HL-60 (cell line): Measurements from ENCODE around the gene CTNNA3.

Source experiments
- DNase-seq, 2 experiments: peaks; one replicate each; pipeline ENCODE4 v3.0.0-alpha.2; 2010 to 2020; ENCODE audit warnings: low read depth in 1 of 2, low spot score in 1 of 2
- H3K27ac ChIP-seq: fragments of 250-450 bp; sonication (Bioruptor Pico); replicated peaks from 2 replicates; pipeline ENCODE4 v1.5.1; 2020; ENCODE audit warnings: mild to moderate bottlenecking, moderate library complexity
- H3K27me3 ChIP-seq: fragments of 250-450 bp; sonication (Bioruptor Pico); 2 replicates; pipeline ENCODE4 v1.5.1; 2021; ENCODE audit warnings: mild to moderate bottlenecking, moderate library complexity; ENCODE audit not compliant: insufficient read depth, poor library complexity, severe bottlenecking
- H3K4me3 ChIP-seq: replicated peaks from 2 replicates; pipeline ENCODE4 v1.5.1; 2011; ENCODE audit warnings: mild to moderate bottlenecking, control low read depth, low read length; ENCODE audit not compliant: insufficient read depth
- GABPA ChIP-seq: IDR thresholded peaks from 2 replicates; pipeline ENCODE4 v1.6.1; 2012; ENCODE audit warnings: low read depth
- POLR2AphosphoS5 ChIP-seq: IDR thresholded peaks from 2 replicates; pipeline ENCODE4 v1.6.1; 2012; ENCODE audit warnings: low read depth
- SPI1 ChIP-seq: IDR thresholded peaks from 2 replicates; pipeline ENCODE4 v1.6.1; 2012; ENCODE audit warnings: low read depth, mild to moderate bottlenecking, borderline replicate concordance
- TF ChIP-seq, protein P1 (sequence below): IDR thresholded peaks from one replicate; pipeline ENCODE4 v1.5.1; 2011; ENCODE audit warnings: low read length, control low read depth, inconsistent platforms; ENCODE audit not compliant: insufficient read depth
- TF ChIP-seq, protein P2 (sequence below): IDR thresholded peaks from 2 replicates; pipeline ENCODE4 v1.6.1; 2012; ENCODE audit warnings: low read depth; ENCODE audit not compliant: insufficient replicate concordance

CTNNA3 gene

DNA sequence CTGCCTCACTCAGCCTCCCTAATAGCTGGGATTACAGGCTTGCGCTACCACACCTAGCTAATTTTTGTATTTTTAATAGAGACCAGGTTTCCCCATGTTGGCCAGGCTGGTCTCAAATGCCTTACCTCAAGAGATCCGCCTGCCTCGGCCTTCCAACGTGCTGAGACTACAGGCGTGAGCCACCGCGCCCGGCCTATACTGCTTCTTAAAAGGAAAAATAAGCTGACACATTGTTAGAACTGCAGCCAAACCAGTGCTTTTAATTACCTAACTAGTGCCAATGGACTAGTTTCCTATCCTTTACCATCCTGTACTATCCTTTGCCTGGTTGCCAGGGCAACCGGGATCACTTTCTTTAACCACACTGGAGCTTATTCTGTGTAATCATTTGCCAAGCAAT, 662.1 kb downstream of the CTNNA3 start:
- H3K4me3 ChIP-seq: no peak overlapping the region
- H3K27me3 ChIP-seq: no peaks in the 10 kb centered on the region

DNA sequence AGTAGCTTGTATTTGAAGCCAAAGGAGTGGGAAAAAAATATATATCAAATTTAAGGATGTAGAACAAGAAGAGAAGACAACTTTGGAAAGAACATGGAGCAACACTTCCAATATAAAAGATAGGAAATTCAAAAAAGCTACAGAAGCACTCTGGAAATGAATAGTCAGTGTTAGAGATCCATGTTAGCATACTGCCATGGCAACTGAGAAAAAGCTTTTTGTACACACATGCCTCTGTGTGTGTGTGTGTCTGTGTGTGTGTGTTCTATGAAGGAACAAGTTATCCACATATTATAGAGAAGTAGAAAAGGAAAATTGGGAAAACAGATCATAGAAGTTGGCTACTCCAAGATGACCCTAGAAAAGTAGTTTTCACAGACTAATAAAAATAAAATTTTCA, 673.9 kb downstream of the CTNNA3 start:
- Histone ChIP-seq H3K27ac (no peak overlapping the region), H3K27me3 (no peaks in the 10 kb centered on the region), H3K4me3 (no peak overlapping the region)
- TF ChIP-seq, protein P1, sequence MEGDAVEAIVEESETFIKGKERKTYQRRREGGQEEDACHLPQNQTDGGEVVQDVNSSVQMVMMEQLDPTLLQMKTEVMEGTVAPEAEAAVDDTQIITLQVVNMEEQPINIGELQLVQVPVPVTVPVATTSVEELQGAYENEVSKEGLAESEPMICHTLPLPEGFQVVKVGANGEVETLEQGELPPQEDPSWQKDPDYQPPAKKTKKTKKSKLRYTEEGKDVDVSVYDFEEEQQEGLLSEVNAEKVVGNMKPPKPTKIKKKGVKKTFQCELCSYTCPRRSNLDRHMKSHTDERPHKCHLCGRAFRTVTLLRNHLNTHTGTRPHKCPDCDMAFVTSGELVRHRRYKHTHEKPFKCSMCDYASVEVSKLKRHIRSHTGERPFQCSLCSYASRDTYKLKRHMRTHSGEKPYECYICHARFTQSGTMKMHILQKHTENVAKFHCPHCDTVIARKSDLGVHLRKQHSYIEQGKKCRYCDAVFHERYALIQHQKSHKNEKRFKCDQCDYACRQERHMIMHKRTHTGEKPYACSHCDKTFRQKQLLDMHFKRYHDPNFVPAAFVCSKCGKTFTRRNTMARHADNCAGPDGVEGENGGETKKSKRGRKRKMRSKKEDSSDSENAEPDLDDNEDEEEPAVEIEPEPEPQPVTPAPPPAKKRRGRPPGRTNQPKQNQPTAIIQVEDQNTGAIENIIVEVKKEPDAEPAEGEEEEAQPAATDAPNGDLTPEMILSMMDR: no peak
- TF ChIP-seq POLR2AphosphoS5: no peak
- no peak for TF ChIP-seq SPI1
- TF ChIP-seq GABPA: no peak
- TF ChIP-seq, protein P2, sequence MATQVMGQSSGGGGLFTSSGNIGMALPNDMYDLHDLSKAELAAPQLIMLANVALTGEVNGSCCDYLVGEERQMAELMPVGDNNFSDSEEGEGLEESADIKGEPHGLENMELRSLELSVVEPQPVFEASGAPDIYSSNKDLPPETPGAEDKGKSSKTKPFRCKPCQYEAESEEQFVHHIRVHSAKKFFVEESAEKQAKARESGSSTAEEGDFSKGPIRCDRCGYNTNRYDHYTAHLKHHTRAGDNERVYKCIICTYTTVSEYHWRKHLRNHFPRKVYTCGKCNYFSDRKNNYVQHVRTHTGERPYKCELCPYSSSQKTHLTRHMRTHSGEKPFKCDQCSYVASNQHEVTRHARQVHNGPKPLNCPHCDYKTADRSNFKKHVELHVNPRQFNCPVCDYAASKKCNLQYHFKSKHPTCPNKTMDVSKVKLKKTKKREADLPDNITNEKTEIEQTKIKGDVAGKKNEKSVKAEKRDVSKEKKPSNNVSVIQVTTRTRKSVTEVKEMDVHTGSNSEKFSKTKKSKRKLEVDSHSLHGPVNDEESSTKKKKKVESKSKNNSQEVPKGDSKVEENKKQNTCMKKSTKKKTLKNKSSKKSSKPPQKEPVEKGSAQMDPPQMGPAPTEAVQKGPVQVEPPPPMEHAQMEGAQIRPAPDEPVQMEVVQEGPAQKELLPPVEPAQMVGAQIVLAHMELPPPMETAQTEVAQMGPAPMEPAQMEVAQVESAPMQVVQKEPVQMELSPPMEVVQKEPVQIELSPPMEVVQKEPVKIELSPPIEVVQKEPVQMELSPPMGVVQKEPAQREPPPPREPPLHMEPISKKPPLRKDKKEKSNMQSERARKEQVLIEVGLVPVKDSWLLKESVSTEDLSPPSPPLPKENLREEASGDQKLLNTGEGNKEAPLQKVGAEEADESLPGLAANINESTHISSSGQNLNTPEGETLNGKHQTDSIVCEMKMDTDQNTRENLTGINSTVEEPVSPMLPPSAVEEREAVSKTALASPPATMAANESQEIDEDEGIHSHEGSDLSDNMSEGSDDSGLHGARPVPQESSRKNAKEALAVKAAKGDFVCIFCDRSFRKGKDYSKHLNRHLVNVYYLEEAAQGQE: no peak
- DNase-seq: no peak

More for the DNA sequence above, 662.1 kb downstream of the CTNNA3 start:
- DNase-seq: no peak
- TF ChIP-seq, protein P2: no peak
- TF ChIP-seq SPI1: no peak
- TF ChIP-seq POLR2AphosphoS5: no peak
- TF ChIP-seq, protein P1: no peak
- TF ChIP-seq GABPA: no peak
- H3K27ac ChIP-seq: no peak overlapping the region

DNA sequence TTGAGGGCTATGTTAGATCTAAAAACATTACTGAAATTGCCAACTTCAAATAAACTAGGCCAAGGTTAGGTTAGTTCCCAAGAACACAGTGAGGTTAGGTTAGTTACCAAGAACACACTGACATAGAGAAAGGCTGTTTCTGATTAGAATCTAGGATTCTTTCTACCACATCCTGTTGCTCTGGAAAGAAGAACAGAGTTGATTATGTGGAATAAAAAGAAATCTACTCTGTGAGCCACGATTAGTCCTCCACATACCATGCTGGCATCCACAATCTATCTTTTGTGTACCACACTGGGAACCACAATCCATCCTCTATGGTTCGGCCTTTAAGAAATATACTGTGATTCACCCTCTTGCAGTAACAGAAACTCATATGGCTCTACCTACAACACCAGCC, 678.8 kb downstream of the CTNNA3 start:
- H3K27me3 ChIP-seq: no peaks in the 10 kb centered on the region
- no peak for DNase-seq
- H3K27ac ChIP-seq: no peak overlapping the region
- no peak overlapping the region for H3K4me3 ChIP-seq
- TF ChIP-seq GABPA (no peak), POLR2AphosphoS5 (no peak), SPI1 (no peak)
- TF ChIP-seq, protein P1: no peak
- TF ChIP-seq, protein P2: no peak
